HUES64 (cell line): Measurements from ENCODE around the gene ARHGEF37.

Experiments used
- H3K27ac ChIP-seq: 2 replicates; pipeline ENCODE4 v1.7.0; 2013; ENCODE audit warnings: low read depth, low read length, inconsistent platforms
- H3K27me3 ChIP-seq: 2 replicates; pipeline ENCODE4 v1.6.1; 2013; ENCODE audit warnings: mild to moderate bottlenecking, low read length; ENCODE audit not compliant: insufficient read depth
- H3K36me3 ChIP-seq: 2 replicates; pipeline ENCODE4 v1.6.1; 2013; ENCODE audit warnings: mild to moderate bottlenecking, low read length; ENCODE audit not compliant: insufficient read depth
- H3K4me1 ChIP-seq: 2 replicates; pipeline ENCODE4 v1.6.1; 2013; ENCODE audit warnings: mild to moderate bottlenecking, low read length, moderate library complexity; ENCODE audit not compliant: insufficient read depth
- H3K4me3 ChIP-seq: 2 replicates; pipeline ENCODE4 v1.5.1; 2013; ENCODE audit warnings: mild to moderate bottlenecking, low read length, moderate library complexity
- H3K9ac ChIP-seq: 2 replicates; pipeline ENCODE4 v1.6.1; 2013; ENCODE audit warnings: mild to moderate bottlenecking, low read depth, low read length
- H3K9me3 ChIP-seq: 2 replicates; pipeline ENCODE4 v1.6.1; 2013; ENCODE audit warnings: low read depth, low read length; ENCODE audit not compliant: insufficient read depth
- WGBS: fragments of 150-250, 120-280 bp; methylation state at CpG from one replicate; pipeline ENCODE4 v1.1.7; 2013; ENCODE audit warnings: missing lambda C conversion rate; 5-methylcytosine and 5-hydroxymethylcytosine counted together

ARHGEF37 gene

DNA sequence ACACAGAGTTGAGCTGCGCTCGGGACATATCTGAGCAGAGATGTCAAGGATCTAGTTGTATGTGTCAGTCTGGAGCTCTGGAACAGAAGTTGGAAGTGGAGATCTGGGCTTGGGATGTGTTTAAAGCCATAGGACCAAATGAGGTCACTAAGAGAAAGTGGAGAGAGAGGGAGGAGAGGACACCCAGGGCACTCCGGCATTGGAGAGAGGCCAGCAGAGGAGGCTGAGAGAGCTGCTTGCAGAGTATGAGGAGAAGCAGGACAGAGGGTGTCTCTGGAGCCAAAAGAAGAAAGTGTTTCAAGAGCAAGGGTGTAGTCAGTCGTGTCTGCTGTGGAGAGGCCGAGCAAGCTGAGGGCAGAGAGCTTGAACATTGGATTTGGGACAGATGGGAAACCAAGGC, 34.7 kb downstream of the ARHGEF37 start:
- H3K4me3 ChIP-seq, result no peak overlapping the region
- H3K9ac ChIP-seq, result no peak overlapping the region
- peaks cover 6% of the 10 kb centered on the region for H3K4me1 ChIP-seq
- H3K36me3 ChIP-seq, result no peaks in the 10 kb centered on the region
- H3K27me3 ChIP-seq, result no peaks in the 10 kb centered on the region
- H3K9me3 ChIP-seq, result no peaks in the 10 kb centered on the region
- 82% methylated on average over 5 of the region's 5 CpGs for WGBS
- no peak overlapping the region for H3K27ac ChIP-seq

DNA sequence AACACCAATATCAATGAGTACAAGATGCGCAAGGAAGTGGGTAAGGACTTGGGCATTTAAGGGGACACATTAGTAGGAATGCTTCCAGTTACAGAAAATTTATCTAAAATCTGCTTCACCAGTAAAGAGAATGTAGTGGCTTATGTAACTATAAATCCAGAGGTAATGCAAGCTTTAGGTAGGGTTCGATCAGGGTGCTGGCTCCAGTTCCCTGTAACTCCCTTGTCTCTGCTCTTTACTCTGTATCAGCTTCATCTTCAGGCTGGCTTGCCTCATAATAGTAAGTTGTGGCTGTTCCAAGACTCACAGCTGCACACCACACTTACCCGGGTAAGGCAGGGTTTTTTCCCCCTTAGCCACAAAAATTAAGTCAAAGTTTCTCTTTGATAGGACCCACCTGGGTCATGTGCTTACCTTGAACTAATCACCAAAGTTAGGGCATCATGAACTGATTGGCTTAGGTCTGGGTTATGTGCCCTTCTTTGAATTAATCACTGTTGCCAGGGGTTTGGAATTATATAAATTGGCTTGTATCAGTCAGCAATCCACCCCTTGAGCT, 35.5 kb downstream of the ARHGEF37 start:
- Histone ChIP-seq H3K27ac (no peak overlapping the region), H3K4me1 (peaks cover 2% of the 10 kb centered on the region; the same call in 1 of the 2 replicates), H3K9me3 (no peaks in the 10 kb centered on the region), H3K36me3 (no peaks in the 10 kb centered on the region), H3K27me3 (no peaks in the 10 kb centered on the region), H3K4me3 (no peak overlapping the region), H3K9ac (no peak overlapping the region)
- WGBS, result 92% methylated on average over 3 of the region's 3 CpGs

DNA sequence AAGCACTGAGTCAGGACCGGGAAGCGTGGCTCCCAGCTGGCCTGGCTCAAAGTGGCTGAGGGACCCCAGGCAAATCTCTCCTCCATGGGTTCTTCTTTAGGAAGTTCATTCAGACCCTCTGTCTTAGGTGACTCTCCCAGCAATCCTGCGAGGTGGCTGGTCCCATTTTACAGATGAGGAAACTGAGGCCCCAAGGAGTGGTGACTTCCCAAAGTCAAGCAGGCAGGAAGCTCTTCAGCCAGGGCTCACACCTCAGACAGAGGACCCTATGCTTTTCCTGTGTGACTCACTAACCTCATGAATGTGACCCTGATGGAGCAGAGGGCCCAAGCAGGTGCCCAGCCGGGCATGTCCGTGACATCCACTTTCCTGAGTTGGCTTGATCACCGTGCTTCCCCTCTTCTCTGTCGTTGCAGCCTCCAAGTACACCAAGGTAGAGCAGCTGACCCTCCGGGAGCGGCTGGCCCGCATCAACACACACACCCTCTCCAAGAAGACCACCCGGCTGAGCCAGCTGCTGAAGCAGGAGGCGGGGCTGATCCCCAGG, 36.5 kb downstream of the ARHGEF37 start:
- Histone ChIP-seq H3K27me3 (no peaks in the 10 kb centered on the region), H3K4me3 (no peak overlapping the region), H3K9me3 (no peaks in the 10 kb centered on the region), H3K27ac (no peak overlapping the region), H3K9ac (no peak overlapping the region), H3K4me1 (peaks cover 2% of the 10 kb centered on the region; the same call in 1 of the 2 replicates), H3K36me3 (no peaks in the 10 kb centered on the region)
- WGBS, result 88% methylated on average over 12 of the region's 12 CpGs

DNA sequence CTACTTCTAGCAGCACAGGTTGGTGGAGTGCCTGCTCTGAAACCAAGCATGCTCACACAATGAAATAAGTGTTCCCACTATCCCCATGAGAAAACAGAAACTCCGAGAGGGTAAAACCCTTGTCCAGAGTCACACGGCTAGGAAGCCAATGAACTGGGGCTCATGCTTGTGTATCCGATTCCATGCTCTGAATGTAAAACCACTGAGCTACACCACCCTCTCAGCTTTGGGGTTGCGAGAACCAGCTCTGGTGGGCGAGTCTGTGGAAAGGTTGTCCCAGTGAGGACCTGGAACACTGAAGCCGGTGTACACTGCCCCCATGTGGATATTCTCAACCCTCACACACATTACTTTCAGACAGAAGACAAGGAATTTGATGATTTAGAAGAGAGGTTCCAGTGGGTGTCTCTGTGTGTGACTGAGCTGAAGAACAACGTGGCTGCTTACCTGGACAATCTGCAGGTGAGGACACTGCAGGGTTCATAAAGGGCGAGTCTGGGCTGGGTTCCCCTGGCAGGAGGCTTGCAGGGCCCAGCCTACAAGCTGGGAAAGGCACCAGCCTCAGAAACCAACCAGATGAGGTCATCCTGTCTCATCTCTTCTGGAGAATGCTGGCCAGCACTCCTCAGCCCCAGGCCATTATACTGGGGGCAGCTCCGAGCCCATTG, 37.4 kb downstream of the ARHGEF37 start:
- no peaks in the 10 kb centered on the region for H3K27me3 ChIP-seq
- H3K27ac ChIP-seq, result no peak overlapping the region
- no peak overlapping the region for H3K9ac ChIP-seq
- no peak overlapping the region for H3K4me3 ChIP-seq
- 50% methylated on average over 8 of the region's 9 CpGs for WGBS
- H3K9me3 ChIP-seq, result no peaks in the 10 kb centered on the region
- H3K4me1 ChIP-seq, result peaks cover 2% of the 10 kb centered on the region; the same call in 1 of the 2 replicates
- H3K36me3 ChIP-seq, result no peaks in the 10 kb centered on the region

DNA sequence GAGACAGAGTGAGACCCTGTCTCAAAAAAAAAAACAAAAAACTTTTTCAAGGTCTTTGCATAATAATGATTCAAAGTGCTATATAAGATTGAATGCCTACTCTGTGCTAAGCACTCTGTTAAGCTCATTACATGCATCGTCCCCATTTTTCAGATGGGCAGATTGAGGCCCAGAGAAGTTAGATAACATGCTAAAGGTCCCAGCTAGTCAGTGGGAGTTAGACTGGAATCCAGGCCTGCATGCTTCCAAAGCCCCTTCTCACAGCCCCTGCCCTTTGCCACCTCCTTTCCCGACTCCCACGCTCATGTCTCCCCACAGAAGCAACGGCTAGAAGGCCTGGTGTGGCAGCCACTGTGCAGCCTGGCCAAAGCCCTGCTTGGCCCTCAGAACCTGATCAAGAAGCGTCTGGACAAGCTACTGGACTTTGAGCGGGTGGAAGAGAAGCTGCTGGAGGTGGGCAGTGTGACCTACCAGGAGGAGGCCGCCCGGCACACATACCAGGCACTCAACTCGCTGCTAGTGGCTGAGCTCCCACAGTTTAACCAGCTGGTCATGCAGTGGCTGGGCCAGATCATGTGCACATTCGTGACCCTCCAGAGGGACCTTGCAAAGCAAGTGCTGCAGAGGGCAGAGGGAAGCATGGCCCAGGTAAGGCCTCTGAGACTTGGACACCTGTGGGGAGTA, 40.3 kb downstream of the ARHGEF37 start:
- H3K9ac ChIP-seq, result no peak overlapping the region
- H3K36me3 ChIP-seq, result no peaks in the 10 kb centered on the region
- no peak overlapping the region for H3K27ac ChIP-seq
- WGBS, result 93% methylated on average over 10 of the region's 10 CpGs
- H3K4me3 ChIP-seq, result no peak overlapping the region
- no peaks in the 10 kb centered on the region for H3K27me3 ChIP-seq
- H3K4me1 ChIP-seq, result peaks cover 2% of the 10 kb centered on the region; the same call in 1 of the 2 replicates
- H3K9me3 ChIP-seq, result no peaks in the 10 kb centered on the region

DNA sequence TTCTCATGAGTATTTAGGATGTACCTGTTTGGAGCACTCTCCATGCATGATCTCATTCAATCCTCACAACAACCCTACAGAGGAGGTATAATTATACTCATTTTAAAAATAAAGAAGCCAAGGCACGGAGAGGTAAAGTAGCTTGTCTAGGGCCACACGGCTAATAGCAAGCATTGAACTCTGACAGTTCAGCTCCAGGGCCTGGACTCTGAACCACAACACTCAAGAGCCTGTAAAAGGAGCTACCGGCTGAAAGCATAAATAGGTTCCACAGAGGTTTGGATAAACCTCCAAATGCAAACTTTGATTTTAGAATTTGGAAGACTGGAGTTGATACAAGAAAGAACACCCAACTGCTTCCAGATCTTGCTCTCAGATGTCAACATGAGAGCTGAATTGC, 41.2 kb downstream of the ARHGEF37 start:
- peaks cover 2% of the 10 kb centered on the region; the same call in 1 of the 2 replicates for H3K4me1 ChIP-seq
- no peak overlapping the region for H3K4me3 ChIP-seq
- H3K9me3 ChIP-seq, result no peaks in the 10 kb centered on the region
- no peaks in the 10 kb centered on the region for H3K36me3 ChIP-seq
- H3K27me3 ChIP-seq, result no peaks in the 10 kb centered on the region
- no peak overlapping the region for H3K27ac ChIP-seq
- WGBS, result 87% methylated on average over 3 of the region's 3 CpGs
- H3K9ac ChIP-seq, result no peak overlapping the region

DNA sequence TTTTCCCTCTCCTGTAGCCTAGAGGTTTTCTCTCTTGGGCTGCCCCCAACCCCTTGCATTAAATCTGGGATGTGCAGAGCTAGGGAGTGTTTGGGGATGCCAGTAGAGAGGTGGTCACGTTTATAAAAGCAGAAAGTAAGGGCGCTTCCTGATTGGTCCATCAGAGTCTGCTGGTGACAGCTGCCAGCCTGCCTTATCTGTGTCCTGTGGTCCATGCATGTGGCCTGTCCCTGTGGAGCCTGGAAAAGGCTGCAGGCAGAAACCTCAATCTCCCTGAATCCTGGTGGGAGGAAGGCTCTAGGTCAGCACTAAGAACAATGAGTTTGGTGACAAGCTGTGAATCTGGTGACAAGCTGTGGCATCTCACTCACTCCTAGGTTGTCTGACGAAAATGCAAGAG, 42.2 kb downstream of the ARHGEF37 start:
- Histone ChIP-seq H3K27me3 (no peaks in the 10 kb centered on the region), H3K27ac (no peak overlapping the region), H3K4me1 (peaks cover 6% of the 10 kb centered on the region; the same call in 1 of the 2 replicates), H3K9ac (no peak overlapping the region), H3K4me3 (no peak overlapping the region), H3K36me3 (no peaks in the 10 kb centered on the region), H3K9me3 (no peaks in the 10 kb centered on the region)
- 69% methylated on average over 3 of the region's 3 CpGs for WGBS

DNA sequence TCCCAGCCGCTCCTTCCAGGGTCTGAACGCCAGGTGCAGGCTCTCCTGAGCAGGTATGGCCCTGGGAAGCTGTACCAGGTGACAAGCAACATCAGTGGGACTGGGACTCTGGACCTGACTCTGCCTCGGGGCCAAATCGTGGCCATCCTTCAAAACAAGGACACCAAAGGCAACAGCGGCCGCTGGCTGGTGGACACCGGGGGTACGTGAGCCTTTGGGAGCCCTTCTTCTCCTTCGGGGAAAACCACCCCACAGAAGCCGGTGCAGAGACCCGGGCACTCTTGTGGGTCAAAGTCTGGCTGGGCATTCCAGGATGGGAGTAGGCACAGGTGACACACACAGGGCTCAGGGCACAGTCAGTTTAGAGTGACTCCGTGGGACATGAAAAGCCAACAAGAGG, 45.8 kb downstream of the ARHGEF37 start:
- no peak overlapping the region for H3K9ac ChIP-seq
- peaks cover 4% of the 10 kb centered on the region; the same call in 1 of the 2 replicates for H3K4me1 ChIP-seq
- H3K4me3 ChIP-seq, result no peak overlapping the region
- no peaks in the 10 kb centered on the region for H3K27me3 ChIP-seq
- no peaks in the 10 kb centered on the region for H3K9me3 ChIP-seq
- H3K36me3 ChIP-seq, result no peaks in the 10 kb centered on the region
- WGBS, result 92% methylated on average over 12 of the region's 12 CpGs
- H3K27ac ChIP-seq, result no peak overlapping the region

DNA sequence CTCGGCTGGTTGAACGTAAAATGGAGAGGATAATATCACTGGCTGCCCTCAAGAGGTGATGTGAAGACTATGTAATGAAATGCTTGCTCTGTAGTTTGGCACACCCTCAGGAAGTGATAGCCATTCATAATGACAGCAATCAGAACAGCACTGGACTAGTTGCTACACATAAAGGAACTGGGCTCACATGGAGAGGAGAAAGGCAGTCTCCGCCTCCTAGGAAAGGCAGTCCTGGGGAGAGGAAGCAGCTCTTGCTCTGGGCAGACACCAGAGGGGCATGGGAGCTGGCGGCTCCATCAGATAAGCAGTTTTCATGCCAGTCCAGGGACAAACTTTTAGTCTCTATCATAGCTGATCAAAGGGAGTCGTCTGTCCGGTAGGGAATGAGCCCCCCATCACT, 46.9 kb downstream of the ARHGEF37 start:
- H3K9me3 ChIP-seq, result no peaks in the 10 kb centered on the region
- 87% methylated on average over 6 of the region's 6 CpGs for WGBS
- no peaks in the 10 kb centered on the region for H3K27me3 ChIP-seq
- no peaks in the 10 kb centered on the region for H3K36me3 ChIP-seq
- H3K27ac ChIP-seq, result no peak overlapping the region
- no peak overlapping the region for H3K9ac ChIP-seq
- H3K4me3 ChIP-seq, result no peak overlapping the region
- peaks cover 14% of the 10 kb centered on the region; the same call in 1 of the 2 replicates for H3K4me1 ChIP-seq

DNA sequence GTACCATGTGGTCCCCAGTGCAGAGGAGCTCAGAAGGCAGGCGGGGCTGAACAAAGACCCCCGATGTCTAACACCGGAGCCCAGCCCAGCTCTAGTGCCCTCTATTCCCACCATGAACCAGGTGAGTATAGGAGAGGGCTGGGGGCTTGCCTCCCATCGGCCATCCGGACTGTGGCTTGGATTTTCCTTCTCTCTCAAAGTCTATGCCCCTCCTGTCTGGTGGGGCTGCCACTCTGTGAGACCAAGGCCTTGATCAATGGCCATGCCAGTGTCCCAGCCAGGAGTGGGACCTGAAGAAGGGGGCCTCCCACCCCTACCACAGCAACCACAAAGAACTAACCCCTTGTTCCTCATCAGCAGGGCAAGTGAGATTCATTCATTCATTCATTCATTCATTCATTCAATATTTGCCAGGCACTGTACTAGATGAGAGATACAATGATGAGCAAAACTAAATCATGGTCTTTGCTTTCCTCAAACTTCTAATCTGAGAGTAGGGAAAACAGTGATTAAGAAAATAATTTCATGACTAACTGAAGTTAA, 47.6 kb downstream of the ARHGEF37 start:
- no peaks in the 10 kb centered on the region for H3K9me3 ChIP-seq
- peaks cover 20% of the 10 kb centered on the region; the same call in 1 of the 2 replicates for H3K4me1 ChIP-seq
- H3K36me3 ChIP-seq, result no peaks in the 10 kb centered on the region
- H3K27me3 ChIP-seq, result no peaks in the 10 kb centered on the region
- WGBS, result 91% methylated on average over 5 of the region's 5 CpGs
- no peak overlapping the region for H3K27ac ChIP-seq
- H3K4me3 ChIP-seq, result no peak overlapping the region
- H3K9ac ChIP-seq, result no peak overlapping the region

DNA sequence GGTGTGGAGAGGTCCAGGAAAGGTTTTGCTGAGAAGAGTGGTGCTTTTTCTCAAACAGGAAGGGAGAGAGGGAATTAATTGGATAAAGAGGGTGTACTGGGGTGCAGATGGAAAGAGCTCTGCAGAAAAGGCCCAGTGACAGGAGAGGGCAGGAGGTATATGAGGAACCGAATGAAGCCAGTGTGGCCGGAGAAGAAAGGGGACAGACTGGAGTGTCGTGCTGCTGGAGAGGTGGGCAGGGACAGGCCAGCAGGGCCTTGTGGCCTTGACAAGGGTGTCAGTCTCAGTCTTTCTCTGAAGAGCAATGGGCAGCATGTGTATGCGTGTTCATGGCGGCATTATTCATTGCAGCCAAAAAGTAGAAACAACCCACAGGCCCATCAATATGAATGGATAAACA, 48.1 kb downstream of the ARHGEF37 start:
- no peaks in the 10 kb centered on the region for H3K36me3 ChIP-seq
- H3K27ac ChIP-seq, result no peak overlapping the region
- peaks cover 21% of the 10 kb centered on the region; the same call in 1 of the 2 replicates for H3K4me1 ChIP-seq
- no peaks in the 10 kb centered on the region for H3K9me3 ChIP-seq
- H3K4me3 ChIP-seq, result no peak overlapping the region
- no peak overlapping the region for H3K9ac ChIP-seq
- no peaks in the 10 kb centered on the region for H3K27me3 ChIP-seq
- WGBS, result 95% methylated on average over 5 of the region's 5 CpGs
